OCI-LY7 (cell line): ENCODE data around the gene CNDP2.

Experiments
- EZH2phosphoT487 ChIP-seq: fragments of 200-600 bp; sonication (generic); IDR thresholded peaks from 2 replicates; pipeline ENCODE4 v1.6.1; 2018; ENCODE audit warnings: low read depth, borderline replicate concordance, mild to moderate bottlenecking, mixed run types, antibody characterized with exemption, low read length, moderate library complexity, mixed read lengths
- TF ChIP-seq, protein P1 (sequence below): fragments of 200-600 bp; sonication (generic); conservative IDR thresholded peaks from 2 replicates; pipeline ENCODE4 v1.5.1; 2014; ENCODE audit warnings: mild to moderate bottlenecking, antibody characterized with exemption, low read length, moderate library complexity, mixed read lengths

- TF ChIP-seq, protein P1, sequence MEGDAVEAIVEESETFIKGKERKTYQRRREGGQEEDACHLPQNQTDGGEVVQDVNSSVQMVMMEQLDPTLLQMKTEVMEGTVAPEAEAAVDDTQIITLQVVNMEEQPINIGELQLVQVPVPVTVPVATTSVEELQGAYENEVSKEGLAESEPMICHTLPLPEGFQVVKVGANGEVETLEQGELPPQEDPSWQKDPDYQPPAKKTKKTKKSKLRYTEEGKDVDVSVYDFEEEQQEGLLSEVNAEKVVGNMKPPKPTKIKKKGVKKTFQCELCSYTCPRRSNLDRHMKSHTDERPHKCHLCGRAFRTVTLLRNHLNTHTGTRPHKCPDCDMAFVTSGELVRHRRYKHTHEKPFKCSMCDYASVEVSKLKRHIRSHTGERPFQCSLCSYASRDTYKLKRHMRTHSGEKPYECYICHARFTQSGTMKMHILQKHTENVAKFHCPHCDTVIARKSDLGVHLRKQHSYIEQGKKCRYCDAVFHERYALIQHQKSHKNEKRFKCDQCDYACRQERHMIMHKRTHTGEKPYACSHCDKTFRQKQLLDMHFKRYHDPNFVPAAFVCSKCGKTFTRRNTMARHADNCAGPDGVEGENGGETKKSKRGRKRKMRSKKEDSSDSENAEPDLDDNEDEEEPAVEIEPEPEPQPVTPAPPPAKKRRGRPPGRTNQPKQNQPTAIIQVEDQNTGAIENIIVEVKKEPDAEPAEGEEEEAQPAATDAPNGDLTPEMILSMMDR: no peak
- TF ChIP-seq EZH2phosphoT487: no peak
Observed at GRCh38 chr18:74456349-74457042, 39.7 kb upstream of the CNDP2 start.
